Epidermal melanocyte (primary cell): ENCODE results near the gene PRKRA.
"Not testable (repeated sequence)": the region's sequence is repeated elsewhere in the genome, so short reads cannot be mapped to it uniquely, and the experiment has no call there.

Experiments used
- DNase-seq: peaks from one replicate; pipeline ENCODE4 v3.0.0; 2011; ENCODE audit warnings: low spot score; ENCODE audit not compliant: insufficient read length

Gene PRKRA

GRCh38 chr2:178469219-178469849 lies 18.4 kb upstream of the PRKRA start:
- DNase-seq = no peak

GRCh38 chr2:178457390-178457886 lies 6.5 kb upstream of the PRKRA start:
- DNase-seq = no peak

GRCh38 chr2:178455947-178456346 lies 5.0 kb upstream of the PRKRA start:
- peak; percentile 54 for DNase-seq

- no peak for DNase-seq
Observed at GRCh38 chr2:178452870-178453269, 1.9 kb upstream of the PRKRA start.

GRCh38 chr2:178452334-178452733 lies 1.4 kb upstream of the PRKRA start:
- DNase-seq = no peak

- DNase-seq = no peak
Observed at GRCh38 chr2:178450524-178450773, 526 bp downstream of the PRKRA start.

- DNase-seq = no peak
Observed at GRCh38 chr2:178449700-178450523, 1.1 kb downstream of the PRKRA start.

GRCh38 chr2:178448968-178449661 lies 1.9 kb downstream of the PRKRA start:
- no peak for DNase-seq

GRCh38 chr2:178441426-178441825 lies 9.5 kb downstream of the PRKRA start:
- DNase-seq = no peak

- DNase-seq = no peak
Observed at GRCh38 chr2:178436662-178437061, 14.3 kb downstream of the PRKRA start.

GRCh38 chr2:178429336-178429735 lies 21.6 kb downstream of the PRKRA start:
- no peak for DNase-seq

GRCh38 chr2:178428396-178428806 lies 22.6 kb downstream of the PRKRA start:
- no peak for DNase-seq

- no peak for DNase-seq
Observed at GRCh38 chr2:178427458-178427857, 23.5 kb downstream of the PRKRA start.

- no peak for DNase-seq
Observed at GRCh38 chr2:178426388-178426787, 24.6 kb downstream of the PRKRA start.

- DNase-seq = no peak
Observed at GRCh38 chr2:178425255-178425827, 25.6 kb downstream of the PRKRA start.

GRCh38 chr2:178423746-178424145 lies 27.2 kb downstream of the PRKRA start:
- DNase-seq = not testable (repeated sequence)

- DNase-seq = no peak
Observed at GRCh38 chr2:178422097-178422496, 28.9 kb downstream of the PRKRA start.

- DNase-seq = no peak
Observed at GRCh38 chr2:178420463-178420999, 30.4 kb downstream of the PRKRA start.

- DNase-seq = no peak
Observed at GRCh38 chr2:178419123-178419522, 31.9 kb downstream of the PRKRA start.

GRCh38 chr2:178418426-178418825 lies 32.5 kb downstream of the PRKRA start:
- no peak for DNase-seq

- DNase-seq = no peak
Observed at GRCh38 chr2:178417916-178418315, 33.1 kb downstream of the PRKRA start.

- DNase-seq = no peak
Observed at GRCh38 chr2:178415979-178416378, 35.0 kb downstream of the PRKRA start.
